Fibroblast of mammary gland (primary cell): ENCODE results near the gene KRT83.
"Not testable (repeated sequence)": the region's sequence is repeated elsewhere in the genome, so short reads cannot be mapped to it uniquely, and the experiment has no call there.

Source experiments
- DNase-seq: peaks from one replicate; pipeline ENCODE4 v3.0.0-alpha.2; 2010; ENCODE audit warnings: low read depth
- H3K4me3 ChIP-seq: 2 replicates; pipeline ENCODE4 v1.5.1; 2011; ENCODE audit warnings: low read depth, mild to moderate bottlenecking, low read length, moderate library complexity; ENCODE audit not compliant: control insufficient read depth
- CTCF ChIP-seq: conservative IDR thresholded peaks from 2 replicates; pipeline ENCODE4 v1.5.1; 2011; ENCODE audit warnings: low read depth, low read length, inconsistent platforms; ENCODE audit not compliant: control insufficient read depth, insufficient read depth

The KRT83 gene

GRCh38 chr12:52298677-52299190 lies 22.5 kb downstream of the KRT83 start:
- TF ChIP-seq CTCF = no peak
- no peak for DNase-seq
- H3K4me3 ChIP-seq = no peak overlapping the region

DNA sequence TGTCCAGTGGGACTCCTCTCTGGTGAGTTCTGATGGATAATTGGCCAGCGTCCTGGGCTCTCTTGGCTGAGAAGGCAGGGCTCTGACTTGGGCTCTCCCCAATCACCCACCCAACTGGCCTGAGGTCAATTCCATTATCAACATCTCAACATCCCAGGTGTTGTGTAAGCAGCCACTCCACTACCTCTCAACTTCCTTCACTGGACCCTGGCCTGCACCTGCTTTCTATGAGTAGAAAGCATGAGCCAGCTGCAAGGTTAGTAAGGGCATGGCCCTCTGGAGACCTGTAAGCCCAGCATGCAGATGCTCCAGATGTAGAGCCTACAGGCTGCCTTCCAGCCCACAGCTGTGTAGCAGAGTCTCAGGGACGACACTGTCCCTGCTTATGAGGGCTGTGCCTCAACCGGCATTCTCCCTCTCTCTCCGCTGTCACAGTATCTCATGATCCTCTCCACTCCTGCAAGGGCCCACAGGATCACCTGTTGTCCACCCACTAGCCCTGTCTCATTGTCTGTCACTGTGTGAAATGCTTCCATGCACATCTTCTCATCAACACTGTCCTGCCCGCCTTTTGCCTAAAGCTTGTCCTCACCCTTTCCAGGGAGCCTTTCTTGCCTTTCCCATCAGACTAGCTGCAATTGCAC lies 24.5 kb downstream of the KRT83 start:
- DNase-seq = no peak
- no peak for TF ChIP-seq CTCF
- no peak overlapping the region for H3K4me3 ChIP-seq

DNA sequence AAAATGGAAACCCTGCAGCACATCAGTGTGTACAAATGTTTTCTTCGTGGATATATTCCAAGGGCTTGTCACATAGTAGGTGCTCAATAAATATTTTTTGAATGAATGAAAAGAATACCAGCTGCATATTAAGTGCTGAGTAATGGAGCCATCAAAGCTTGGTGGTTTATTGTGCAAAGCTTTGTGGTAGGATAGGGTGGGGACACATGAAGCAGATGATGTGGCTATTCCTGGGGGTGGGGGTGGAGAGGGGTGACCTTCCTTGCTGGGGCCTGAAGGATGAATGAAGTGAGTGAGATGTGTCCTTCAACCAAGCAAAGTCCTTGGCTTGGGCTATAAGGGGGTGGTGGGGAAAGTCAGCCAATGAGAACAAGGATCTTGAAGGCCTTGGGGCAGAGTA lies 25.5 kb downstream of the KRT83 start:
- peak; percentile 27 for DNase-seq
- H3K4me3 ChIP-seq = no peak overlapping the region
- no peak for TF ChIP-seq CTCF

DNA sequence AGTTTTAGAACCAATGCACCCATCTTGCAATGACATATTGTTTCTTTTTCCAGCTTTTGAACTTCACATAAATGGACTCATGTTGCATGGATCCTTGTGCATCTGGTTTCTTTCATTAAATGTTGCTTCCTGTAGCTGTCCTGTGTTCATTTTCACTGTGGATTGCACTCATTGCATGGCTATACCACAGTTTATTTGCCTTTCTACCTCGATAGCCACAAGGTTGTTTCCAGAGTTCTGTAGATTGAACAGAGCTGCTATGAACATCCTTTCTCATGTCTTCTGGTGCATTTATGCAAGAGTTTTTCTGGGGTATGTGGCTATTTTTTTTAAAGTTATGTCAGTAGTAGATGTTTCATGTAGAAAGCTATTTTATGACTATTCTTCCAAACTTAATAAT lies 26.4 kb downstream of the KRT83 start:
- DNase-seq = no peak
- TF ChIP-seq CTCF = no peak

DNA sequence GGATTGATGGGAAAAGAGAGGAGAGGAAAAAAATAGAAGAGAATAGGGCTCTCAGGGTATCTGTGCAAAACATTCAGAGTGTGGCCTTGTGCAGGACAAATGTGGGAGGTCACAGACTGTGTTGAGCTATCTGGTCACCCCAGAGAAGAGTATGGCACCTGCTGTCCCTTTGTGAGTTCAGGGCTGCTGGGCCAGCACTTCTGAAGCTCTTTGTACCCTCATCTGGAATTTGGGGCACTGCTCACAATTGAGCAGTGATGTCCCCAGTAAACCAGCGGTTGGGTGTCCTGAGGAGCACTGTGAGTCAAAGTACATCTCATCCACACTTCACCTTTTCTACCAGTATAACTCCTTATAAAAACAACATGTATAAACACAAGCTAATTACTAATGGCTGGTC lies 27.3 kb downstream of the KRT83 start:
- no peak overlapping the region for H3K4me3 ChIP-seq
- no peak for DNase-seq
- TF ChIP-seq CTCF = no peak

More for the DNA sequence above, 26.4 kb downstream of the KRT83 start:
- no peak overlapping the region for H3K4me3 ChIP-seq

DNA sequence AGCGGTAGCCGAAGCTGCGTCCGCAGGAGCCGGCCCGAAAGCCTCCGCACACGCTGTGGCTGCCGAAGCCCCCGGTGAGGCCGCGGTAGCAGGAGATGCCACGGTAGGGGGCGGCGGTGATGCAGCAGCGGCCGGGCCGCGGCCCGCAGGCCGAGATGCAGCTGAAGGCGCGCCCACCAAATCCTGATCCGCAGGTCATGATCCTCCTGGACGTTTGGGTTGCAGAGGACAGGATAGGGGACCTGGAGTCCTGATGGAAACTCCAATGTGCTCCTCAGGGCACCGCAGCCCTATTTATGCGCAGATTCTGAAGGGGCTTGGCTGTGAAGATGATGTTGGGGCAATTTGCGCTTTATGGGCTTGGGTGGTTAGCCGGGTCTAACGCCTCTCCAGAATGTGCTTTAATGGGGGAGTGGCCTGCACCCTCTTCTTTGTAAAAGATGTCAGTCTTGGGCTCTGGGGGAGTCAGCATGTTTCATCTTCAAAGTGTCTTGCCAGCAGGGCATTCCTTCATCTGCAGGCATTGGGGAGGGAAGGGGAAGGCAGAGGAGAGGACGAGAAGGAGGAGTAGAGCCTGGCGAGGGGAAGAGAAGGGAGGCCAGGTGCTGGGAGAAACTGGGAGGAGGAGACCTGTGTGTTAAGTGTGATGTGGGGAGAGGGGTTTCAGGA lies 29.8 kb downstream of the KRT83 start, which contains the start of gene KRT81:
Gene KRT81, minus strand, starts transcription at position 268 of the 669 bp plus-strand sequence. Its CDS starts 69 bp downstream, at position 199.
- DNase-seq = no peak
- no peak within 1 kb of the TSS for H3K4me3 ChIP-seq
- no peak for TF ChIP-seq CTCF

- H3K4me3 ChIP-seq, DNase-seq: not testable (repeated sequence)
These were observed 30.6 kb downstream of the KRT83 start for GRCh38 chr12:52290483-52291134.

DNA sequence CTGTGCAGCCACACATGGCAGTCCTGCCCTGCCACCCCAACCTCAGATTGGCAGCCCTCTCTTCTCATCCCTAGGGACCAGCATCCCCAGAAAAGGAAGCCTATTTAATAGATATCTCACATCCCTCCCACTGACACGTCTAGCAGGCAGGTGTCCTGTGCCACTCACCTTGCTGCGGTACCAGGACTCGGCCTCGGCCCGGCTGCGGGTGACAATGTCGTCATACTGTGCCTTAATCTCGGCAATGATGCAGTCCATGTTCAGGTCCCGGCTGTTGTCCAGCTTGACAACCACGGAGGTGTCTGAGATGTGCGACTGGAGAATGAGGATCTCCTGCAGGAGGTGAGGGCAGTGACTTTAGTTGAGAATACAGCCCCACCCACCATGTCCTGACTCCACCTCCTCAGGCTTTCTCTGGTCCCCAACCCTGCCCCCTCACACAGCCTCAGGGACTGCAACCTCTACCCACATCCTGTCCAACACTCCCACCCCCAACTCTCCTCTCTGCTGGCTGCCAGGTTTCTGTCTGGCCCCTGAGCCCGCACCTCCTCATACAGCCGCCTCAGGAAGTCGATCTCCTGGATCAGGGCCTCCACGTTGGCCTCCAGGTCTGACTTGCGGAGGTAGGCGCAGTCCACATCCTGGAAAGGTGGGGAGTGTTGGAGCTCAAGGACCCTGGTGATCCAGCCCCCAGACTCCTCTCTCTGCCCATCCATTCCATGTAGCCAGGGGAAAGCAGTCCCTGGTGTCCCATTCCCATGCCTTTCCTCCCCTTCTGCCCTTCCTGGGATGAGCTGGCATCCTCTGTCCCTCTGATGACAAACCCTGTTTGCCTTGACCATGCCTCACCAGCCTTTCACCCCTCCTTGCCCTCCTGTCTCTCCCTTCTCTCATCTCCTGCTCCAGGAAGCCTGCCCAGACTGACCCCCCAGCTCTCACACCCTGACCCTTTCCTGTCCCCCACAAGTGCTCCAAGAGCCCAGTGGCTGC lies 33.1 kb downstream of the KRT83 start:
- H3K4me3 ChIP-seq, DNase-seq: not testable (repeated sequence)

- H3K4me3 ChIP-seq, DNase-seq: not testable (repeated sequence)
These were observed 34.1 kb downstream of the KRT83 start for GRCh38 chr12:52286857-52287785.
